Transverse colon (tissue), 4 donors: Measurements from ENCODE around the gene AOAH.

Source experiments
- CTCF ChIP-seq, 5 experiments: fragments of 200-600 bp in 3 of 5; fragments of 450-650 bp in 2 of 5; sonication (generic) in 3 of 5; IDR thresholded peaks; 1 replicate in 2 of 5; 2 replicates in 3 of 5; pipeline ENCODE4 v1.5.1; 2016 to 2017; ENCODE audit warnings: antibody characterized with exemption in 5 of 5, inconsistent platforms in 3 of 5, mild to moderate bottlenecking in 2 of 5, moderate library complexity in 1 of 5
- POLR2AphosphoS5 ChIP-seq, 3 donors: sonication (generic); formaldehyde crosslinking; IDR thresholded peaks; one replicate each; pipeline ENCODE4 v1.6.1; 2016; ENCODE audit warnings: antibody characterized with exemption in 3 of 3

DNA sequence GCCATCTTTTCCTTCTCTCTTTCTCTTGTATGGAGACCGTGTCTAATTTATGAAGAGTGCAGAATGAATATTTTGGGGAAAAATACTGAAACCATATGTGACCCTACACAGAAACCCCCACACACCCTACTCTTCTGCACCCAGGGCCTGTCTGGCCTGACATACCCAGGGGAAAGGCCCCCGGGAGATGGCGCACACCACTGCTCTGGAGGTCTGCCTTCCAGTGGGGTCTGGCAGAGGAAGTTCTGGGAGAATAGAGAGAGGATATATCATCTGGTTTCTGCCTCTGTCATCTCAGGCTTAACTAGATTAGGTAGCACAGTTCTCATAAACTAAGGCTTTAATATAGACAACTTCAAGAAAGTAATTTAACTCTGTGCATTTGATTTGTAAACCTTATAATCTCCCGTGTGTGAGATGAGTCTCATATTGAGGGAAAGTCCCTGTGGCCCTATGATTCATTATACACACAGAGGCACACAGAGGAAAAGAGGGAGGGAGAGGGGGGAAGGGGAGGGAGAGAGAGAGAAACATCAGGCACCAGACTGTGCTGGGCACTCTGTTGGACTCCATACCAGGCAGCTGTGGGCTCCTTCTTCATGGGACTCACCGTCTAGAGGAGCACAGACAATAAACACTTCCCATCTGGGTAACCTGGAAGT, 123.3 kb downstream of the AOAH start:
- TF ChIP-seq CTCF (IDR thresholded peaks at IDR 0.05), result no peak
- TF ChIP-seq POLR2AphosphoS5 (IDR thresholded peaks at IDR 0.05), result no peak
